K562 (cell line): ENCODE results near the gene TNIK.

Experiments
- BRF2 ChIP-seq: IDR thresholded peaks from 3 replicates; pipeline ENCODE4 v1.6.1; 2011; ENCODE audit warnings: borderline replicate concordance, mild to moderate bottlenecking; ENCODE audit not compliant: insufficient read length, insufficient read depth
- CTCF ChIP-seq, 3 experiments: IDR thresholded peaks in 2 of 3; conservative IDR thresholded peaks in 1 of 3; 2 replicates each; pipeline ENCODE4 v1.5.1; 2011 to 2012; ENCODE audit warnings: low read length in 3 of 3, mild to moderate bottlenecking in 3 of 3, control low read depth in 2 of 3, improper control_type of control experiment in 1 of 3, inconsistent platforms in 1 of 3, low read depth in 1 of 3, mixed read lengths in 1 of 3, moderate library complexity in 1 of 3; ENCODE audit not compliant: insufficient read depth in 2 of 3
- E2F4 ChIP-seq: sonication (generic); formaldehyde crosslinking; IDR thresholded peaks from 2 replicates; pipeline ENCODE4 v1.8.0; 2022; ENCODE audit warnings: mild to moderate bottlenecking, low read depth, missing genetic modification reagents
- PHF8 ChIP-seq: fragments of 200-600 bp; sonication (generic); IDR thresholded peaks from 2 replicates; pipeline ENCODE4 v1.6.1; 2012; ENCODE audit warnings: mixed run types, mild to moderate bottlenecking, inconsistent platforms, low read length, moderate library complexity, borderline replicate concordance
- RFX1 ChIP-seq: fragments of 450-650 bp; IDR thresholded peaks from 2 replicates; pipeline ENCODE4 v1.6.1; 2016; ENCODE audit warnings: mild to moderate bottlenecking, moderate library complexity

GRCh38 chr3:171456765-171457606, 3.2 kb downstream of the TNIK start:
- TF ChIP-seq PHF8 (no peak), RFX1 (no peak), CTCF (IDR thresholded peaks at IDR 0.05 in 2 of 3, conservative IDR thresholded peaks at IDR 0.05 in 1 of 3; ENCODE audit: insufficient read depth in 2 of 3, low read depth in 1 of 3, low read length in 3 of 3) (no peak), BRF2 (no peak), E2F4 (CRISPR knock-in tag) (no peak)
